Amniotic epithelial cell (primary cell): ENCODE data around the gene TTN.

ENCODE experiments used
- DNase-seq: peaks from one replicate; pipeline ENCODE4 v3.0.0-alpha.2; 2010; ENCODE audit warnings: low read depth

Gene TTN

DNA sequence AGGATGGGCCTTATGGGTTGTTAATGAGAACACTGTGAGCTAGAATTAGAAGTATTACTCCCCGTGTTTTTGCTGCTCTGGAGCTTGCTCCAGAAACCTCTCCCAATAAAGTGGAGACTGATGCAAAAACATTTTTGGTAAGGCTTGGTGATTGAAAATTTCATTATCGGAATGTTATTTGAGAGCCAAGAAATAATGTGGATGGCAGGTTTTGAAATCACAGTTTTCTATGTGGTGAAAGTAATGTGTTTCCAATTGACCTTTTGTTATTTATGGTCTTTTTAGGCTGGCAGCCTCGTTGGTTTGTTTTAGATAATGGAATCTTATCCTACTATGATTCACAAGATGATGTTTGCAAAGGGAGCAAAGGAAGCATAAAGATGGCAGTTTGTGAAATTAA is 321.9 kb downstream of the TTN start:
- DNase-seq, result no peak

DNA sequence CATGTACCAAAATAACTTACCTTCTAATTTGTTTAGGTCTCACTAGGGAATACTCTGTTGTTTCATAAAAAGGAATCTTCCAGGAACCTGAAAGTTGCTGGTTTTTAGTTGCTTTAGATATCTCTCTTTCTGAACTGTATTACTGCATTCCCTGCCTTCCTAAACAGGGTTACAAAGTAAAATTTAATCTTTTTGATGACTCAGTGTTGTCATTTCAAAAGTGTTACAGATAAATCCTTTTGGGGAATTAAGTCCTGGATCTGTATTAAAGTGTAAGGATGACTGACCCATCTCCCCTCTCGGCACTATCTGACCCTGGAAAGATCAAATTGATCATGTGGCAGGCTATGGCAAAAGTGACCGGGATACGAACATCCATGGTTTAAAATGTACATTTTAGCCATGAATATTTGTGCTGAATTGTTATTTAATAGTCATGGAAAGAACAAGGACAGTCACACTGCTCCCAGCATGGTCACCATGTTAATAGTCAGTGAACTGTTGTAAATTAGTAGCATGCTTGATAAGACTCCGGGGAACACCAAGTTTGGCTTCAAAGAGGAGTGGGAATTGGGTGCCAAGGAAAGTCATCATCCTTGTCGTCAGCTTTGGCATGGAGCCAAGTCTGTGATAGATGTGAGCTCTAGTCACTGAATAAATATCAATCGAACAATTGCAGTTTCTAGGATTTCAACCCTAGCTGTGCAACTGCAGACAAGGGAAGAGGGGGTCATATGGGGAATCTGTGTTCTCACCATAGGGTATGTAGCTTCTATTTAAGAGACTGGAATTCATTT is 322.8 kb downstream of the TTN start:
- DNase-seq, result no peak

DNA sequence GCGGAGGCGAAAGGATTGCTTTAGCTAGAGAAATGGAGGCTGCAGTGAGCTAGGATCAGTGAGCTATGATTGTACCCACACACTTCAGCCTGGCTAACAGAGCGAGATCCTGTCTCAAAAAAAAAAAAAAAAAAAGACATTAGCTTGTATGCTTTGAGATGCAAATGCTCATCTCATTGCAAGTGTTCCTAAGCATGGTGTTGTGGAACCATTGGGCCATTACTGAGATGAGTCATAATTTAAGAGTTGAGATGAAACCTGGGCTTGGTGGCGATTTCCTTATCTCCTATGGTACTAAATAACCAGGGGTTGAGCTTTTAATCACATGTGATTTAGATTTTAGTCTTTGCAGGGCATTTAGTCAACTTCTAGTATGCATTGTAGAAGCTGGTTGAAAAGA is 324.8 kb downstream of the TTN start:
- DNase-seq, result no peak

DNA sequence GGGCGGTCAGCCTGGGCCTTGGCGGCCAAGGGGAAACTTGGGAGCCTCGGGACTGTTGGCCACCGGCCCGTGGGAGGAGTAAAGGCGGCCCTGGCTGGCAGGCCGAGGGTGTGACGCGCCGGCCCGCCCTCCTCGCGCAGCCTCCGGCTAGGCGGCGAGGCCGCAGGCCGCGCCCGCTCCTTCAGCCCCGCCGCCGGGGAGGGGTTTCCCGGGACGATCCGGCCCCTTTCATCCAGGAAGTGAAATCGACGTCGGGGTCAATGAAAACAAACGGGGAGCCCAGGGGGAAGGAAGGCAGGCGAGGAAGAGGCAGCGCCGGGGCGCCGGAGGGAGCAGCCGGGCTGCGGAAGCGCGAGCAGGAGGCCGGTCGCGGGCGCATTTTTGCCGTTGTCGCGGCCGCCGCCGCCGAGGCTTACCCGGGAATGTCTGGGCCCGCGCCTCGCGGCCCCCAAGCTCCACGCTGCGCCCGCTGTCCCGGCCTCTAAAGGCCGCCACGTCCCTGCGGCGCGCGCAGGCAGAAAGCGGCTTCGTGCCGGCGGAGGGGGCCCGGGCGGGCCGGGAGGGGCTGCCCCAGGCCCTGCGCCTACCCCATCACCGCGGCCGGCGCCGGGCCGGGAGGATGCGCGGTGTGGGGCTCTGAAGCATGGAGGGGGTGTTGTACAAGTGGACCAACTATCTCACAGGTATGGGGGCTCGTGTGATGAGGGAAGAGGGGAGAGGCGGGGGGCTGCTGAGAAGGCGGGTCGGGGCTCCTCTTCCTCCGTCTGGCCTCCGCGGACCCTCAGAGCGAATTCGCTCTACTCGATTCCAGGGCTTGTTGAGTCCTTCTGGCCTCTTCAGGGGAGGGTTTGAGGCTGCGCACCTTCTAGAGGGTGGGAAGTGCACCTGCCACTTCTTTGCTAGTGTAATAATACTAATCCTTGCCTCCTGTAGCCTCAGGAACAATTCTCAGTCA is 326.7 kb downstream of the TTN start, which contains the start of gene PLEKHA3:
Gene PLEKHA3 (plus strand): TSS at position 231 of the 955 bp plus-strand sequence. CDS start 413 bp downstream, at position 644.
- DNase-seq, result peak; percentile 92

DNA sequence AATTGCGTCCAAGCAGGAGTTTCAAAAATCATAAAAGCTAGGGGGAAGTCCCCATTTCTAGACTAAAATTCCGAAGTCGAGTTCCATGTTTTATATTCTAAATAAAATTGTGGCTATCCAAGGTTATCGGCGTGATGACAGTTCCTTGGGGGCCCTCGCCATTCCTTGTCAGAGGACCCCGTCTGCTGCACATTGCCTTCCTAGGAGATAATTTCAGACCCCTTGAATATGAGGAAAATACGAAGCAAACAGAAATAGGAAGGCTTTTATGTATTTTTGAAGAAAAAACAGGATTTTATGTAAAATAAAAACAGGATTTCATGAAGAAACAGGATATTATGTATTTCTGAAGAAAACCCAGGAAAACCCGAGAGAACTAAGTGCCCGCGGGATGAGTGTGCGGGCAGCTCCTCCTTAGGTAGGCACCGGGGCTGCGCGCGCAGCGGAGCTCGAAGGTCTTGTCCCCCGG is 327.4 kb downstream of the TTN start:
- DNase-seq, result no peak

DNA sequence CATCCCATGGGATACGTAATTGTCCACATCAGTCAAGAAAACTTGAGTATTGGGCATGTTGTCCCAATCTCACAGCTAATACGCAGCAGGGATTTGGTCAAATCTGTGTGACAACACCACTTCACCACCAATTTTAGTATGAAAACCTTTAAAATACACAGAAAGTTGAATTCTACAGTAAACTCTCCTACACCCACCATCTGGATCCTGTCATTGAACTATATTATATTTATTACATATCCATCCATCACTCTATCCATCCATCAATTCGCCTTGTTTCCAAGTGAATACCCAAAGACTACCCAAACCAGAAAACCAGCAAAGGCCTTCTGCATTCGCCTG is 328.0 kb downstream of the TTN start:
- no peak for DNase-seq

DNA sequence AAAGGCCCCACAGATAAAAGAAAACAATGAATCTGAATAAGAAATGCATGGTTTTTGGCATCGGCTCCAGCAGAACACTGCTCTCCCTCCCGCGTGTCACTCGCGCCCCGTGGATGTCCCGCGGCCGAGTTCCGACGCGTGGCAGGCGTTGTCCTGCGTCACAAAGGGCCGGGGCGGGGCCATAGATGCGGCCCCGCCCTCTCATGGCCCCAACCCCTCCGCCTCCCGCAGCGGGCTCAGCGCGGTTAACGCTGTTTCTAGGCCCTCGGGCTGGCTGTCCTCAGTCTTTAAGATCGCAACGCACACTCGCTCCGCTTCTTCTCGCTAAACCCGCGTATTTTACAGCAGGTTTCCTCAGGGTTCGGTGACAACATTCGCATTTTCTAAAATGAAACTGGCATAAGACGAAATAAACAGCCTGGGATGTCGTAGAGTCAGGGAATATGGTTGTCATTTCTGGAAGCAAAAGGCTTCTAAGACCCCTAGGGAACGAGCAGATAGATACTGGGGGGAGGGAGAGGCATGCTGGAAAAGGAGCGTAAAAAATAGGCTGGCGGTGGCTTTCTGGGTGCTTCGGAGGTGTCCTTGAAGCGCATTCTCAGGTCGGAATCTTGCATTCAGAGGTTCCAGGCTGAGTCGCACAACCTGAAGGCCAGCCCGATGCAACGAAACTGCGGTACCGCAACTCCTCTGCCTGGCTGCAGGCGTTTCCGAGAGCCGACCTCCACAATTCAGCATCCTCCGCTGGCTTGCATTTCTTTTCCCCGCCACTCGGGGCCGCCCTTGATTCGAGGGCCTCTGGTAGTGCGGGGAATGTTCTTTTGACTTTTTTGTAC is 328.6 kb downstream of the TTN start, which contains the start of gene FKBP7:
Gene FKBP7 (minus strand): TSS at position 162 of the 836 bp plus-strand sequence. CDS start 101 bp downstream, at position 61.
- peak; percentile 74 for DNase-seq

DNA sequence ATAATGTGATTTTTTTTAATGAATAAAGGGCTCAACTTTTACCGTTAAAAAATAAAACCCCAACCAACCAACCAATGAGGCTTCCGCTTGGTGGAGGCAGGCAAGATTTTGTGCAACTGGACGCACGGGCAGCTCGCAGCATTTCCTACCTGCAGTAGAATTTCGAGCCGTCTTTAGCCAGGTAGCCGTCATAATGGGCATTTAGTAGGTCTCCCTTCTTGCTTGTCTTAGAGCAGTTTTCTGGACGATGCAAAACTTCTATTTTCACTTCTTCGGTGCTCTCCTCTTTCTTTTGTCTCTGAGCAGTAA is 329.1 kb downstream of the TTN start:
- no peak for DNase-seq

DNA sequence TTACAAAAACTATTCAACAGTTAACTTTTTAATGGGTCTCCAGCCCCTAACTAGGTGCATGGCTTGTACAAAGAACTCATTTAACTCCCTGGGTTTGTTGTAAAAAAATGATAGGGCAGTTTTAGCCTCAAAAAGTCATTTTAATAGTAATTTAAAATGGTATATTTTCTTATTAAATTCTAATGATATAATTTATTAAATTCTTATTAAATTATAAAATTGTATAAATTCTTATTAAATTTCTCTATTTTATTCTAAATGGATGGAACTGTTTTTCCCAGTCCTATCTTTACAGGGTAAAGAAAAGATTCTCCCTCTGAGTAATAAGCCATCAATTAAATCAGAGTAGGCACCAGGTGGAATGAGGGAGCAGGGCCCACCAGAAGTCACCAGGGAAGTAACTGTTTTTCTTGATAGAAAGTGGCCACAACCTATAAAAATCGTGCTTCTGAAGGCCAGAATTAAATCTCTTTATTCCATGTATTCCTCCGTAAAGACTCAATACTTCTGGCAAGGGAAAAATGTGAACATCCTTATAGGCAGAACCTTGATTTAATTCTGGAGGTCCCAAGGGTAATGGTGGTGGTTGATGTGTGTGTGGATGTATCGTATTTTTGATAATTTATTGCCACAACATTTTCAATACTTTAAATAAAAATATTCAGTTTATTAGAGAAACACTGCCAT is 329.6 kb downstream of the TTN start:
- DNase-seq, result no peak

DNA sequence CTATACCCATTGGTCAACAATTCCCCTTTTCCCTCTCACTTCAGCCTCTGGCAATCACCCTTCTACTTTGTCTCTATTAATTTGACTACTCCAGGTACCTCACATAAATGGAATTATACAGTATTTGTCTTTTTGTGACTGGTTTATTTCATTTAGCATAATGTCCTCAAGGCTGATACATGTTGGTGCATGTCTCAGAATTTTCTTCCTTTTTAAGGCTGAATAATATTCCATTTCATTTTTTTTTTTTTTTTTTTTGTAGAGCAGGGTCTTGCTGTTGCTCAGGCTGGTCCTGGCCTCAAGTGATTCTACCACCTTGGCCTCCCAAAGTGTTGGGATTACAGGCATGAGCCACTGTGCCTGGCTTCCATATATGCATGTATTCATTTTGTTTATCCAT is 330.7 kb downstream of the TTN start:
- DNase-seq, result no peak
